Breast epithelium (tissue), 4 donors: ENCODE results near the gene SLC25A42. TPM values are rescaled to one million over a fixed set of nuclear protein-coding genes. Genes with fewer than 3 reads are reported as not detected.
A peak's percentile ranks its signal among the peaks of the same experiment; 100 is the strongest.

ENCODE experiments used
- DNase-seq, 2 donors: peaks; one replicate each; pipeline ENCODE4 v3.0.0-alpha.2; 2019; ENCODE audit warnings: low spot score in 2 of 2
- H3K27ac ChIP-seq, 2 donors: fragments of 200-600 bp; sonication (generic) in 1 of 2; one replicate each; pipeline ENCODE4 v1.5.1; 2016 to 2019; ENCODE audit warnings: mild to moderate bottlenecking in 1 of 2
- H3K27me3 ChIP-seq, 2 donors: fragments of 200-600 bp; sonication (generic) in 1 of 2; one replicate each; pipeline versions ENCODE4 v1.5.1 to v1.6.0; 2017 to 2019; ENCODE audit warnings: control low read depth in 1 of 2, mild to moderate bottlenecking in 1 of 2
- H3K36me3 ChIP-seq: fragments of 200-600 bp; one replicate; pipeline ENCODE4 v1.5.1; 2019
- H3K4me1 ChIP-seq, 2 donors: fragments of 200-600 bp; sonication (generic); one replicate each; pipeline ENCODE4 v1.5.1; 2016 to 2019; ENCODE audit warnings: control low read depth in 1 of 2
- H3K4me3 ChIP-seq, 3 donors: fragments of 200-600 bp; sonication (generic); 1 replicate in 2 of 3; 2 replicates in 1 of 3; pipeline ENCODE4 v1.5.1; 2016 to 2019; ENCODE audit warnings: mild to moderate bottlenecking in 3 of 3, moderate library complexity in 2 of 3
- H3K9me3 ChIP-seq, 2 donors: fragments of 200-600 bp; sonication (generic) in 1 of 2; one replicate each; pipeline ENCODE4 v1.5.1; 2016 to 2019; ENCODE audit warnings: control low read depth in 1 of 2
- CTCF ChIP-seq, 3 donors: fragments of 450-650 bp; IDR thresholded peaks; one replicate each; pipeline ENCODE4 v1.5.1; 2016 to 2017; ENCODE audit warnings: antibody characterized with exemption in 3 of 3, mild to moderate bottlenecking in 3 of 3, moderate library complexity in 3 of 3
- POLR2A ChIP-seq: fragments of 450-650 bp; IDR thresholded peaks from one replicate; pipeline ENCODE4 v1.6.1; 2016; ENCODE audit warnings: antibody characterized with exemption, mild to moderate bottlenecking, moderate library complexity
- POLR2AphosphoS5 ChIP-seq, 3 donors: sonication (generic); formaldehyde crosslinking; IDR thresholded peaks; one replicate each; pipeline ENCODE4 v1.6.1; 2017; ENCODE audit warnings: antibody characterized with exemption in 3 of 3
- intact Hi-C: fragments of 100-400 bp; cut with DNase I; formaldehyde crosslinking; loops from one replicate; pipeline ENCODE4 v1.15.1; 2023; ENCODE audit warnings: low total_unique reads
- total RNA-seq, 3 donors: library from RNA; depleted of rRNA; stranded (reverse); fragments of >200 nt; gene quantifications; one replicate each; pipeline ENCODE4 v1.1.0, GENCODE V29; 2016

Gene SLC25A42
- total RNA-seq, 3 donors from 2014 or later = 6.4 to 12.8 (median 9.8) TPM

DNA sequence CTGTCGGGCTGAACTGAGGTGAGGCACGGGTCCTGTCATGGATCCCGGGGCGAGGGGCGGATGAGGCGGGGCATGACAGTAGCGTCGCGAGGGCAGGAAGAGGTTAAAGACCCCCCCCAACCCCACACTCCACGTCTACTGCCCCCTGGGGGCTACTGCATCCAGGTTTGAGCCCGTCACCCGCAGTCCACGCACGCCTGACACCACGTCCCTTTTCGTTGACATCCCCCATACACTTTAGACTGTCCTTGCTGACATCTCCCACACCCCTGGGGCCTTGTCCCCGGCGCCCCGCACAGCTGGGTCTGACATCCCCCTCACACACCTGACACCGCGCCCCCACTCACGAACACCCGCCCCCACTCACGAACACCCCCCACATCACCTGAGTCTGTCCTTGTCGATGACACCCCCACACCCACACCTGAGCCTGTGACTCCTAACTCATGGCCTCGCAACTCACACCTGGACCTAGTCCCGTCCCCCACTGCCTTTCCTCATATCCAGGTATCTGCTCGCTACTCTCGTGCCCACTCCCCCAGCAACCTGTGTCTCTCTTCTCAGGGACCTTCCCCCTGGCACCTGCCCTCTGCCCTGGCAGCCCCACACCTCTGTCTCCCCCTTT lies 416 bp downstream of the SLC25A42 start:
- peak in 1 of 2 donors; percentile 25 for DNase-seq
- peak overlapping the region; percentile 74 to 88 for H3K27ac ChIP-seq
- intact Hi-C loops = loop anchor here (1.0 kb wide), 1 partner anchor 73 kb away; no protein-coding TSS in a partner anchor

GRCh38 chr19:19064811-19065745 lies 1.3 kb downstream of the SLC25A42 start:
- TF ChIP-seq POLR2A = no peak
- TF ChIP-seq POLR2AphosphoS5 (IDR thresholded peaks at IDR 0.05) = no peak
- no peak for TF ChIP-seq CTCF (IDR thresholded peaks at IDR 0.05)
- Histone ChIP-seq H3K9me3 (no peaks in the 10 kb centered on the region), H3K36me3 (no peaks in the 10 kb centered on the region), H3K4me3 (peak overlapping the region; percentile 73 to 90 (median 87)), H3K27ac (peak overlapping the region; percentile 36 to 40), H3K27me3 (no peaks in the 10 kb centered on the region), H3K4me1 (peaks cover 0 to 9% of the 10 kb centered on the region in 2 donors)
- no peak for DNase-seq
- intact Hi-C loops = loop anchor here (1.0 kb wide), 1 partner anchor 72 kb away; no protein-coding TSS in a partner anchor

More for the DNA sequence above, 416 bp downstream of the SLC25A42 start:
- TF ChIP-seq POLR2A (no peak), CTCF (IDR thresholded peaks at IDR 0.05) (no peak), POLR2AphosphoS5 (IDR thresholded peaks at IDR 0.05) (no peak)
- Histone ChIP-seq H3K27me3 (no peaks in the 10 kb centered on the region), H3K36me3 (no peaks in the 10 kb centered on the region), H3K9me3 (no peaks in the 10 kb centered on the region), H3K4me3 (peak overlapping the region; percentile 73 to 90 (median 87)), H3K4me1 (peaks cover 0 to 9% of the 10 kb centered on the region in 2 donors)

GRCh38 chr19:19067276-19068072 lies 3.7 kb downstream of the SLC25A42 start:
- DNase-seq = no peak
- no peaks in the 10 kb centered on the region for H3K36me3 ChIP-seq
- H3K4me1 ChIP-seq = peaks cover 0 to 9% of the 10 kb centered on the region in 2 donors
- intact Hi-C loops = no loop called here
- no peaks in the 10 kb centered on the region for H3K9me3 ChIP-seq
- H3K4me3 ChIP-seq = no peak overlapping the region
- H3K27me3 ChIP-seq = no peaks in the 10 kb centered on the region
- TF ChIP-seq POLR2AphosphoS5 (IDR thresholded peaks at IDR 0.05) (no peak), POLR2A (no peak), CTCF (IDR thresholded peaks at IDR 0.05) (no peak)
- H3K27ac ChIP-seq = no peak overlapping the region

DNA sequence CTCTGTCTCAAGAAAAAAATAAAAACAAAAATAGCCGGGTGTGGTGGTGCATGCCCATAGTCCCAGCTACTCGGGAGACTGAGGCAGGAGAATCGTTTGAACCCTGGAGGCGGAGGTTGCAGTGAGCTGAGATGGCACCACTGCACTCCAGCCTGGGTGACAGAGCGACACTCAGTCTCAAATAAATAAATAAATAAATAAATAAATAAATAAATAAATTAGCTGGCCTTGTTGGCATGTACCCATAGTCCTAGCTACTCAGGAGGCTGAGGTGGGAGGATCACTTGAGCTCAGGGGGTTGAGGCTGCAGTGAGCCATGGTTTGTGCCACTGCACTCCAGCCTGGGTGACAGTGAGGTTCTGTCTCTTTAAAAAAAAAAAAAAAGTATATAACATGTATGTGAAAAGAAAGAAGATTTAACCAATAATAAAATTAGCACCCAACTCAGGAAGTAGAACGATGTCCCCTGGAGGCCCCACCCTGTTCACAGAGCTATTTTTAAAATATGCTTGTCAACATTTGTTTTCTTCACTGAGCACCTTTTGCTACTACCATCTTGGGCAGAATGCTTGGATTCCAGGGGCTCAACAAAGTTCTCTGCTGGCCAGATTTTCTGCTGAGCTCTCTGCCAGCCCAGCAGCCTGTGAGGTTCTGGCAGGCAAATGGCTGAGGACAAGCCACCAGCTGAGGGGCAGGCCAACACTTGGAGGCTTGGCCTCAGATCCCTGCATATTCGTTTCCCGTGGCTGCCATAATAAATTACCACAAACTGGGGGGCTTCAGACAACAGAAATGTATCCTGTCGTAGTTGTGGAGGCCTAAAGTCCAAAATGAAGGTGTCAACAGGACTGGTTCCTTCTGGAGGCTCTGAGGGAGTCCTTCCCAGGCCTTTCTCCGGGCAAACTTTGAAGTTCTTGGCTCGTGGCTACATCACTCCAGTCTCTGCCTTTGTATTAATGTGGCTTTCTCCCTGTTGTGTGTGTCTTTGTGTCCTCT lies 5.2 kb downstream of the SLC25A42 start:
- no peaks in the 10 kb centered on the region for H3K9me3 ChIP-seq
- no peaks in the 10 kb centered on the region for H3K36me3 ChIP-seq
- no peak for DNase-seq
- H3K27me3 ChIP-seq = no peaks in the 10 kb centered on the region
- intact Hi-C loops = no loop called here
- no peak overlapping the region for H3K4me3 ChIP-seq
- peaks cover 0 to 9% of the 10 kb centered on the region in 2 donors for H3K4me1 ChIP-seq
- no peak for TF ChIP-seq CTCF (IDR thresholded peaks at IDR 0.05)
- TF ChIP-seq POLR2A = no peak
- no peak for TF ChIP-seq POLR2AphosphoS5 (IDR thresholded peaks at IDR 0.05)
- H3K27ac ChIP-seq = no peak overlapping the region
